ENCODE measurements around the gene KCNA5.

Gene KCNA5

GRCh38 chr12:5000204-5000603 lies 43.5 kb upstream of the KCNA5 start:
- Histone ChIP-seq H2AFZ (ENCODE audit: low read depth, low read length) (no peak overlapping the region), H2AK5ac (ENCODE audit: low read length, severe bottlenecking) (no peak overlapping the region), H4K8ac (ENCODE audit: low read length) (no peak overlapping the region), H3K4me3 (ENCODE audit: insufficient read depth in 1 of 2, low read depth in 1 of 2, low read length in 2 of 2) (no peak overlapping the region), H4K91ac (ENCODE audit: low read length) (no peak overlapping the region), H2BK12ac (ENCODE audit: low read length in 2 of 2) (no peak overlapping the region), H3K4me2 (ENCODE audit: low read length, poor library complexity, severe bottlenecking) (no peak overlapping the region), H2BK5ac (ENCODE audit: low read depth, low read length, poor library complexity, severe bottlenecking) (no peak overlapping the region), H3K14ac (ENCODE audit: low read length in 2 of 2) (no peak overlapping the region), H3K4me1 (ENCODE audit: control insufficient read depth, insufficient read depth, low read depth, low read length) (peaks cover 7% of the 10 kb centered on the region), H2BK120ac (ENCODE audit: low read depth, low read length) (no peak overlapping the region), H3K79me1 (replicated peaks; ENCODE audit: low read length, poor library complexity, severe bottlenecking) (no peaks in the 10 kb centered on the region), H3K27ac (ENCODE audit: low read length, poor library complexity, severe bottlenecking) (no peak overlapping the region), H3K23ac (ENCODE audit: low read length in 2 of 2) (no peak overlapping the region), H3K4ac (ENCODE audit: low read depth in 1 of 2, low read length in 2 of 2) (no peak overlapping the region), H3K18ac (ENCODE audit: low read depth in 1 of 2, low read length in 2 of 2) (no peak overlapping the region), H3K36me3 (ENCODE audit: control insufficient read depth in 1 of 2, insufficient read depth in 2 of 2, low read depth in 1 of 2, low read length in 2 of 2) (no peaks in the 10 kb centered on the region), H3K9ac (ENCODE audit: low read length) (no peak overlapping the region), H2BK15ac (ENCODE audit: low read depth, poor library complexity, severe bottlenecking) (no peak overlapping the region), H3K9me3 (ENCODE audit: control insufficient read depth, low read length) (no peaks in the 10 kb centered on the region), H3K27me3 (ENCODE audit: control insufficient read depth in 1 of 2, insufficient read depth in 1 of 2, low read length in 2 of 2) (peaks cover 0 to 16% of the 10 kb centered on the region in 2 experiments)
- 44% methylated on average over 3 of the region's 3 CpGs for WGBS
- DNase-seq: no peak

DNA sequence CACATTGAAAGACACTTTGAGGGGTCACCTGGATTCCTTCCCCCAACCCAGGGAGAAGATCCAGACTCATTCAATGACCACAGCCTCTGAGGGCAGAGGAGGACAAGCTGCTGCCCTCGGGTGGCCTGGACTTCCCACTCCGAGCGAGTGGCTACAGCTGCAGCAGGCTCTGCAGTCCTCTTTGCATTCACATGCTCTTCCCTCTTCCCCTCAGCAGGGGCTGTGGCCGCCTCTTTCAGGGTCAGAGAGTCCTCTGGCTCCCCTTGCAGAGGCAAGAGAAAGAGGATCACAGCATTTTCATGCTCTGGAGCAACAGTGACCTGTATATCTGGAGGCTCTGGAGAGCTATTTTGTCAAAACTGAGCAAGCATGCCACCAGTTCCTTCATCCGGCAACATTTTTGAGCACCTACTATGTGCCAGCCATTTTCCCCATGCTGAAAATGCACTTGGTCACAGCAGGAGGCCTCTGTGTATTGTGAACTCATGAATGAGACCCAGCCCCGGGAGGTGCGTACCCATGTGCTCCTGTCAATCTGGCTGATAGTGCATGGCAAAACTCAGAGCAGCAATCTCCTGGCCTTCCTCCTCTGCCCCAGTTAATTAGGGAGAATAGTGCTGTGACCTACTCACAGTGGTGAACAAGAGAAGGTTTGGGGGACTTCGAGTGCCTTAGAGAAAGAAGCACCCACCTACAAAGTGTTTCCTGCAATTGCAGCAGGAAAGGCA lies 42.9 kb upstream of the KCNA5 start:
- H3K27ac ChIP-seq (ENCODE audit: low read length, poor library complexity, severe bottlenecking): no peak overlapping the region
- no peak overlapping the region for H2BK15ac ChIP-seq (ENCODE audit: low read depth, poor library complexity, severe bottlenecking)
- no peak overlapping the region for H4K91ac ChIP-seq (ENCODE audit: low read length)
- 48% methylated on average over 7 of the region's 8 CpGs for WGBS
- H2BK12ac ChIP-seq (ENCODE audit: low read length in 2 of 2): no peak overlapping the region
- peaks cover 7% of the 10 kb centered on the region for H3K4me1 ChIP-seq (ENCODE audit: control insufficient read depth, insufficient read depth, low read depth, low read length)
- no peak overlapping the region for H3K23ac ChIP-seq (ENCODE audit: low read length in 2 of 2)
- H2BK5ac ChIP-seq (ENCODE audit: low read depth, low read length, poor library complexity, severe bottlenecking): no peak overlapping the region
- no peak overlapping the region for H3K14ac ChIP-seq (ENCODE audit: low read length in 2 of 2)
- H2BK120ac ChIP-seq (ENCODE audit: low read depth, low read length): no peak overlapping the region
- H3K4me2 ChIP-seq (ENCODE audit: low read length, poor library complexity, severe bottlenecking): no peak overlapping the region
- H3K79me1 ChIP-seq (replicated peaks; ENCODE audit: low read length, poor library complexity, severe bottlenecking): no peaks in the 10 kb centered on the region
- DNase-seq: no peak
- no peaks in the 10 kb centered on the region for H3K9me3 ChIP-seq (ENCODE audit: control insufficient read depth, low read length)
- no peaks in the 10 kb centered on the region for H3K36me3 ChIP-seq (ENCODE audit: control insufficient read depth in 1 of 2, insufficient read depth in 2 of 2, low read depth in 1 of 2, low read length in 2 of 2)
- no peak overlapping the region for H3K18ac ChIP-seq (ENCODE audit: low read depth in 1 of 2, low read length in 2 of 2)
- H3K9ac ChIP-seq (ENCODE audit: low read length): no peak overlapping the region
- H2AK5ac ChIP-seq (ENCODE audit: low read length, severe bottlenecking): no peak overlapping the region
- H3K27me3 ChIP-seq (ENCODE audit: control insufficient read depth in 1 of 2, insufficient read depth in 1 of 2, low read length in 2 of 2): peaks cover 0 to 16% of the 10 kb centered on the region in 2 experiments
- H2AFZ ChIP-seq (ENCODE audit: low read depth, low read length): no peak overlapping the region
- no peak overlapping the region for H3K4me3 ChIP-seq (ENCODE audit: insufficient read depth in 1 of 2, low read depth in 1 of 2, low read length in 2 of 2)
- no peak overlapping the region for H4K8ac ChIP-seq (ENCODE audit: low read length)
- no peak overlapping the region for H3K4ac ChIP-seq (ENCODE audit: low read depth in 1 of 2, low read length in 2 of 2)

GRCh38 chr12:5003025-5003666 lies 40.5 kb upstream of the KCNA5 start:
- Histone ChIP-seq H2BK5ac (ENCODE audit: low read depth, low read length, poor library complexity, severe bottlenecking) (no peak overlapping the region), H3K9me3 (ENCODE audit: control insufficient read depth, low read length) (no peaks in the 10 kb centered on the region), H3K36me3 (ENCODE audit: control insufficient read depth in 1 of 2, insufficient read depth in 2 of 2, low read depth in 1 of 2, low read length in 2 of 2) (no peaks in the 10 kb centered on the region), H2BK15ac (ENCODE audit: low read depth, poor library complexity, severe bottlenecking) (no peak overlapping the region), H3K79me1 (replicated peaks; ENCODE audit: low read length, poor library complexity, severe bottlenecking) (no peaks in the 10 kb centered on the region), H3K4me1 (ENCODE audit: control insufficient read depth, insufficient read depth, low read depth, low read length) (peaks cover under 1% of the 10 kb centered on the region), H2AFZ (ENCODE audit: low read depth, low read length) (no peak overlapping the region), H3K4me2 (ENCODE audit: low read length, poor library complexity, severe bottlenecking) (no peak overlapping the region), H2AK5ac (ENCODE audit: low read length, severe bottlenecking) (no peak overlapping the region), H3K23ac (ENCODE audit: low read length in 2 of 2) (no peak overlapping the region), H3K27me3 (ENCODE audit: control insufficient read depth in 1 of 2, insufficient read depth in 1 of 2, low read length in 2 of 2) (peaks cover 0 to 16% of the 10 kb centered on the region in 2 experiments), H4K8ac (ENCODE audit: low read length) (no peak overlapping the region), H4K91ac (ENCODE audit: low read length) (no peak overlapping the region), H3K18ac (ENCODE audit: low read depth in 1 of 2, low read length in 2 of 2) (no peak overlapping the region), H2BK12ac (ENCODE audit: low read length in 2 of 2) (no peak overlapping the region), H3K14ac (ENCODE audit: low read length in 2 of 2) (no peak overlapping the region), H2BK120ac (ENCODE audit: low read depth, low read length) (no peak overlapping the region), H3K9ac (ENCODE audit: low read length) (no peak overlapping the region), H3K27ac (ENCODE audit: low read length, poor library complexity, severe bottlenecking) (no peak overlapping the region), H3K4me3 (ENCODE audit: insufficient read depth in 1 of 2, low read depth in 1 of 2, low read length in 2 of 2) (no peak overlapping the region), H3K4ac (ENCODE audit: low read depth in 1 of 2, low read length in 2 of 2) (no peak overlapping the region)
- 42% methylated on average over 5 of the region's 9 CpGs for WGBS
- peak; percentile 24 for DNase-seq

DNA sequence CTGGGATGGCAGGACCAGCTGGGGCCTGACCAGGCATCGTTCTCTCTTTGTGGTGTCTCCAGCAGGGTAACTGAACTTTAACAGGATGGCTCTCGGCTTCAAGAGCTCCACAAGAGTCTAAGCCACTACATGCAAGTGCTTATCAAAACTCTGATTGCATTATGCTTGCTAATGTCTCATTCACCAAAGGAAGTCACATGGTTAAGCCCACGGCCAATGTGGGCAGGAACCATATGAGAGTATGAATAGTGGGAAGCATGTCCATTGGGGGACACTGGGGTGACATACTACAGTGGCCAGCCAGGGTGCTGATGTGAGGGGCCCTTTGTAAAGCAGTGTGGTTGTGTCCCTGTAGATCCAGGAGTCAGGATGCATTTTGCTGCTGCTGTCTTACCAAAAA lies 35.0 kb upstream of the KCNA5 start:
- H3K9me3 ChIP-seq (ENCODE audit: control insufficient read depth, low read length): no peaks in the 10 kb centered on the region
- H3K4ac ChIP-seq (ENCODE audit: low read depth in 1 of 2, low read length in 2 of 2): no peak overlapping the region
- peaks cover 0 to 4% of the 10 kb centered on the region in 2 experiments for H3K27me3 ChIP-seq (ENCODE audit: control insufficient read depth in 1 of 2, insufficient read depth in 1 of 2, low read length in 2 of 2)
- no peak overlapping the region for H2BK120ac ChIP-seq (ENCODE audit: low read depth, low read length)
- no peak overlapping the region for H3K23ac ChIP-seq (ENCODE audit: low read length in 2 of 2)
- H3K27ac ChIP-seq (ENCODE audit: low read length, poor library complexity, severe bottlenecking): no peak overlapping the region
- H3K4me1 ChIP-seq (ENCODE audit: control insufficient read depth, insufficient read depth, low read depth, low read length): no peaks in the 10 kb centered on the region
- no peak overlapping the region for H3K18ac ChIP-seq (ENCODE audit: low read depth in 1 of 2, low read length in 2 of 2)
- H3K4me3 ChIP-seq (ENCODE audit: insufficient read depth in 1 of 2, low read depth in 1 of 2, low read length in 2 of 2): no peak overlapping the region
- H3K14ac ChIP-seq (ENCODE audit: low read length in 2 of 2): no peak overlapping the region
- H3K9ac ChIP-seq (ENCODE audit: low read length): no peak overlapping the region
- no peaks in the 10 kb centered on the region for H3K79me1 ChIP-seq (replicated peaks; ENCODE audit: low read length, poor library complexity, severe bottlenecking)
- H2BK5ac ChIP-seq (ENCODE audit: low read depth, low read length, poor library complexity, severe bottlenecking): no peak overlapping the region
- H3K4me2 ChIP-seq (ENCODE audit: low read length, poor library complexity, severe bottlenecking): no peak overlapping the region
- no peak overlapping the region for H2BK12ac ChIP-seq (ENCODE audit: low read length in 2 of 2)
- H4K8ac ChIP-seq (ENCODE audit: low read length): no peak overlapping the region
- DNase-seq: no peak
- H2BK15ac ChIP-seq (ENCODE audit: low read depth, poor library complexity, severe bottlenecking): no peak overlapping the region
- no peak overlapping the region for H4K91ac ChIP-seq (ENCODE audit: low read length)
- H2AFZ ChIP-seq (ENCODE audit: low read depth, low read length): no peak overlapping the region
- no peaks in the 10 kb centered on the region for H3K36me3 ChIP-seq (ENCODE audit: control insufficient read depth in 1 of 2, insufficient read depth in 2 of 2, low read depth in 1 of 2, low read length in 2 of 2)
- H2AK5ac ChIP-seq (ENCODE audit: low read length, severe bottlenecking): no peak overlapping the region
- 85% methylated on average over 2 of the region's 3 CpGs for WGBS
